WI38 (cell line): ENCODE measurements around the gene PDCD1.
"Not testable (repeated sequence)": the region's sequence is repeated elsewhere in the genome, so short reads cannot be mapped to it uniquely, and the experiment has no call there.

Source experiments
- H3K4me3 ChIP-seq: 2 replicates; pipeline ENCODE4 v1.5.1; 2011; ENCODE audit warnings: low read depth, mild to moderate bottlenecking, control low read depth, low read length
- TF ChIP-seq, protein P1 (sequence below): IDR thresholded peaks from 2 replicates; pipeline ENCODE4 v1.5.1; 2012; ENCODE audit warnings: low read depth, mild to moderate bottlenecking, control low read depth, low read length

Gene PDCD1

DNA sequence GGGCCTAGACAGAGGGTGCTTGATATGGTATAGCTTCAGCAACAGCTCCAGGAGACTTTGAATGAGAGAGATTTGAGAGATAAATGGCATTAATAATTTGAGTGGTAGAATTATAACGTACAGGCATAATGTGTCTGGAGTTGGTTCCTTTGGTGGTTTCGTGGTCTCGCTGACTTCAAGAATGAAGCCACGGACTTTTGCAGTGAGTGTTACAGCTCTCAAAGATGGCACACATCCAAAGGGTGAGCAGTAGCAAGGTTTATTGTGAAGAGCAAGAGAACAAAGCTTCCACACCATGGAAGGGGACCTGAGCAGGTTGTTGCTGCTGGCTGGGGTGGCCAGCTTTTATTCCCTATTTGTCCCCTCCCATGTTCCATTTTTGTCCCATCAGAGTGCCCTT is 23.1 kb downstream of the PDCD1 start:
- TF ChIP-seq, protein P1, sequence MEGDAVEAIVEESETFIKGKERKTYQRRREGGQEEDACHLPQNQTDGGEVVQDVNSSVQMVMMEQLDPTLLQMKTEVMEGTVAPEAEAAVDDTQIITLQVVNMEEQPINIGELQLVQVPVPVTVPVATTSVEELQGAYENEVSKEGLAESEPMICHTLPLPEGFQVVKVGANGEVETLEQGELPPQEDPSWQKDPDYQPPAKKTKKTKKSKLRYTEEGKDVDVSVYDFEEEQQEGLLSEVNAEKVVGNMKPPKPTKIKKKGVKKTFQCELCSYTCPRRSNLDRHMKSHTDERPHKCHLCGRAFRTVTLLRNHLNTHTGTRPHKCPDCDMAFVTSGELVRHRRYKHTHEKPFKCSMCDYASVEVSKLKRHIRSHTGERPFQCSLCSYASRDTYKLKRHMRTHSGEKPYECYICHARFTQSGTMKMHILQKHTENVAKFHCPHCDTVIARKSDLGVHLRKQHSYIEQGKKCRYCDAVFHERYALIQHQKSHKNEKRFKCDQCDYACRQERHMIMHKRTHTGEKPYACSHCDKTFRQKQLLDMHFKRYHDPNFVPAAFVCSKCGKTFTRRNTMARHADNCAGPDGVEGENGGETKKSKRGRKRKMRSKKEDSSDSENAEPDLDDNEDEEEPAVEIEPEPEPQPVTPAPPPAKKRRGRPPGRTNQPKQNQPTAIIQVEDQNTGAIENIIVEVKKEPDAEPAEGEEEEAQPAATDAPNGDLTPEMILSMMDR: no peak

DNA sequence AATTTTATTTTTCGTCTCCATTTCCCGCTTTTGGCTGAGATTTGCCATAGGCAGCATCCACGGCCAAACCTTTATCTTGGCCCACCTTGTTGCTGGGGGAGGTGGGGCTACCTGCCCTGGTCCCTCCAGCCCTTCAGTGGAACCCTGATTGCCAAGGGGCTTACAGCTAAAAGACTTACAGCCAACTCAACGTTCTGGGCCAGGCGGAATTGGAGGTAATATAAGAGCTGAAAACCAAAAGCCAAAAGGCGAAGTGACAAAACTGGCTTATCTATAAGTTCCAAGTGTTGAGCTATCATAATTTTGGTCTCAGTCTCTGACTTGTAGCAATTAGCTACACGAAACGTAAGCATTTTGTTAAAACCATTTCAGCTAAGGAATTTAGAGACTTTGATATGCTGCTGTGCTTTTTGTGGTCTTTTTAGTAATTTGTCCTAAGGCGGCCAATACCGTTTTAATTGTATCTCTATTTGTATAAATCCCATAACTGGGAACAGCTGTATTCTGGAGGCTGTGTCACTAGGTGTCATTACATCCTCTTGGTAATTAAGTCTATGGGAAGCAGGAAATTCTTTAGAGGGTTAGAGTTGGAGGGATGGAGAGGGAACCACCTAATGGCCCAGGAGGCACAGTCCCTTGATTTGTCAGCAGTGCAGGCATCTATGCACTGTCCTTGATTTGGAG is 24.0 kb downstream of the PDCD1 start:
- H3K4me3 ChIP-seq: no peak overlapping the region
- TF ChIP-seq, protein P1: no peak

More for the DNA sequence above, 23.1 kb downstream of the PDCD1 start:
- H3K4me3 ChIP-seq: no peak overlapping the region

DNA sequence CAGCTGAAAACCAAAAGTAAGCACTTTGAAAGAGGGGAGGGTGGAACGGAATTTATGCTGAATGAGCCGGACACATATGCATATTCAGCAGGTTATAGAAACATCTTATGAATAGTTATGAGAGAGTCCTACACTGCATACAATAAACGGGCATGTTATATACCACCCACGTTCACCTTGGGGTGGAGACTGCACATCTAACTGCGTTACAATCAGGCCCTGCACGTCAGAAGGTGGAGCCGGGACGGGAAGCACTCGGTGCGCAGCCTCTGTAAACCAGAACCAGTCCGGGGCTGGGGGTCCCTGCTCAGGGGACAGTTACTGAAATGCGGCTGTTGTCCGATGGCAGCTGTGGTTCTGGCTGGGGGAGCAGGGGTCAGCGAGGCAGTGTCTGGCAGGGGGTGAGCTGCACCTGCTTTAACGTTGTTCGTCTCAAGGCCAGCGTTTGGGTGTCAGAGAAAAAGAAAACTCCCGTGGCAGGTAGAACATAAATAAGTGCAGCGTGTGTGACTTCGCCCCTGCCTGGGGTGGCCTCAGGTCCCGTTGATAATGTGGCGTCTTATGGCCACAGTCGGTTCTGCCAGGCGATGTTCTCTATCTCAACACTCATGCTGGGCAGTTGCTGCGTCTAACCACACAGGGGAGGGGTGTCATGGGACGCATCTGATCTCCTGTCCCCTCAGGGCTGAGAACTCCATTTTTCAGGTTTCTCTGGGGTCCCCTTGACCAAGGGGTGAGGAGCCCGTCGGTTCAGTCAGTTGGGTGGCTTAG is 24.8 kb downstream of the PDCD1 start:
- not testable (repeated sequence) for H3K4me3 ChIP-seq

DNA sequence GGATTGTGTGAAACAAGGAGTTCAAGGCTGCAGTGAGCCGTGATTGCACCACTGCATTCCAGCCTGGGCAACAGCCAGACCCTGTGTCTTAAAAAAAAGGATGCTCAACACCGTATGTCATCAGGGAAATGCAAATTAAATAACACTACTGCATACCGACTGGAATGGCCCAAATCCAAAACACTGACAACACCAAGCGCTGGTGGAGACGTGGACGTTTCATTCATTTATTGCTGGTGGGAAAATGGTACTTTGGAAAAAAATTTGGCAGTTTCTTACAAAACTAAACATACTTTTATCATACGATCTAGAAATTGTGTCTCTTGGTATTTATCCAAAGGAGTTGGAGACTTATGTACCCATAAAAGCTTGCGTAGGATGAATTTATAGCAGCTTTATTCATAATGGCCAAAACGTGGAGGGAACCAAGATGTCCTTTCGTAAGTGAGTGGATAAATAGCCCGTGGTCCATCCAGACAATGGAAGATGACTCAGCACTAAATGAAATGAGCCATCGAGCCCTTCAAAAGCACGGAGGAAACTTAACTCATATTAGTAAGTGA is 25.5 kb downstream of the PDCD1 start:
- no peak overlapping the region for H3K4me3 ChIP-seq
- TF ChIP-seq, protein P1: no peak

DNA sequence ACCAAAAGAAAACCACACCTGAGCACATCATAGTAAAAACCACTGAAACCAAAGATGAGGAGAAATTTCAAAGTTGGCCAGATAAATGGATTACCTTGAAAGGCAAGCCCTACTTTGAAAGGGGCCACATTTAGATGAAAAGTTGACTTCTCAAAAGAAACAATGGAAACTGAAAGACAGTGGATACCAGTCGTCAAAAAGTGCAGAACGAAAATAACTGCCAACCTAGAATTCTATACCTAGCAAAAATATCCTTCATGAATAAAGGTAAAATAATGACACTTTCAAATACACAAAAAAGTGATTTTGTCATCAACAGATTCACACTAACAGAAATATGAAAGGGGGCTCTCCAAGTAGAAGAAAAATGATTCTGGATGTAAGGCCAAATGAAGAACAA is 31.3 kb downstream of the PDCD1 start:
- no peak overlapping the region for H3K4me3 ChIP-seq
- TF ChIP-seq, protein P1: no peak

DNA sequence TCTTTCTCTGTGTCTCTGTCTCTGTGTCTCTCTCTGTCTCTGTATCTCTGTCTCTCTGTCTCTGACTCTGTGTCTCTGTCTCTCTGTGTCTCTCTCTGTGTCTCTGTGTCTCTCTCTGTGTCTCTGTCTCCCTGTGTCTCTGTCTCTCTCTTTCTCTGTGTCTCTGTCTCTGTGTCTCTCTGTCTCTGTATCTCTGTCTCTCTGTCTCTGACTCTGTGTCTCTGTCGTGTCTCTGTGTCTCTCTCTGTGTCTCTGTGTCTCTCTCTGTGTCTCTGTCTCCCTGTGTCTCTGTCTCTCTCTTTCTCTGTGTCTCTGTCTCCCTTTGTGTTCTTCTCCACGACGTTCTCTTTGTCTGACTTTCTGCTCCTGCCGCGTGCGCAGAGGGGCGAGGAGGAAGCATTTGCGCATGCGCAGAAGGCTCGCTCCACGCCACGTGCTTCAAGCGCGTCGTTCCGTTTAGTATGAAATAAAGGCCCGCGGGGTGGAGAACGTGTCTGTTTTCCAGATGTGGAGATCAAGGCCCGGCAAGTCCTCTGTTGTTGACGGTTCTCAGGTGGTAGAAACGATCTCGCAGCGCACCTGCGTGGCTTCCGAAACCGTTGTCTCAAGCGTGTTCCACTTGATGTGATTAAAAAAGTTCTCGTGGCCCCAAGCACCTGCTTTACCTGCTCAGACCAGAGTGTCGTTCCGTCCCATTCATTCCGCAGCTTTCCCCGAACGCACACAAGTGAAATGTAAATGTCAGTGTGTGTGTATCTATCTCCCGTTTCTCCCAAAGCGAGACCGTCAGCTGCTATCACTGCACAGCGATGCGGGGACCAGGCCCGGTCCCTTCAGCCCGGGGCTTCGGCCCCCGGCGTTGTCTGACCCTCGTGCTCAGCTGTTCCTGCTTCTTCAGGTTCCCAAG is 34.9 kb downstream of the PDCD1 start:
- H3K4me3 ChIP-seq: not testable (repeated sequence)

DNA sequence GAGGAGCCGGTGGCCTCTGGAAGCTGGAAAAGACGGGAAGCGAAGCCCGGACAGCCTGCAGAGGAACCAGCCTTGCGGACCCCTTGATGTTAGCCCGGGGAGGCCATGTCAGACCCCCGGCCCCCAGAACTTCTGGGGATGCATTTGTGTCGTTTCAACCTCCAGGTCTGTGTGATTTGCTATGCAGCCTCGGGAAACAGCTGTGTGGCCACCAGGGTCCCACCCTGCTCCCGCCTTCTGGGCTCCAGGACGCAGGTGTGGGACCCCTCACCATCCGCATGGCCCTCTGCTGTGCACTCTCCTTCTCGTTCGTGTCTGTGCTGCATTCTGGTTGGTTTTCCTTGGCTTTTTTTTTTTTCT is 36.5 kb downstream of the PDCD1 start:
- H3K4me3 ChIP-seq: no peak overlapping the region
- TF ChIP-seq, protein P1: no peak
